ENCODE measurements around the gene FAM13A.

FAM13A gene

DNA sequence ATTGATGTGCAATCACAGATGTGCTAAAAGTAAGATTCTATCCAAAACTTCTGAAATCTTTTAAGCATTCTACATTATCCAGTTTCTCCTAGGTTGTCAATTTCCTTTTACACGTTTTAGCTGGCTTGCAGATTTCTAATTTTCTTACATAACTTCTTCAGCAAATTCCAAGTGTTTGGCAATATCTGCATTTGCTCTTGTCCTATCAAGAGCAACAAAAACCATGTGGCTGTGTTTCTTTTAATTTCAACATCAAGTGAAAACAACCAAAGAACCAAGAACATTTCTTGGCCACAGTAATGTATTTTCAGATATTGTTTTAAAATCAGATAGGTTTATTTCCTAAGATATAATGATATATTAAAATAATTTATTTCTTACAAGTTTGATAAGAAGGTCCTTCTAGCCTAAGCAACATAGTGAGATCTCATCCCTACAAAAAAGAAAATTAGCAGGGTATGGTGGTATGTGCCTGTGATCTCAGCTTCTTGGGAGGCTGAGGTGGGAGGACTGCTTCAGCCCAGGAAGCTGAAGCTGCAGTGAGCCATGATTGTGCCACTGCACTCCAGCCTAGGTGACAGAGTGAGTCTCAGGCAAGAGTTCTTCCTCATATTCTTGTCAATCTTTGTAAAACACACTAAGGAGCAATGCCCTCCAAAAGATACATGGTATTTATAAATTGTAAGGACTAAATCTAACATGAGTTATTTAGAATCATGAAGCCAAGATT lies 228.0 kb downstream of the FAM13A start:
- no peak for DNase-seq

DNA sequence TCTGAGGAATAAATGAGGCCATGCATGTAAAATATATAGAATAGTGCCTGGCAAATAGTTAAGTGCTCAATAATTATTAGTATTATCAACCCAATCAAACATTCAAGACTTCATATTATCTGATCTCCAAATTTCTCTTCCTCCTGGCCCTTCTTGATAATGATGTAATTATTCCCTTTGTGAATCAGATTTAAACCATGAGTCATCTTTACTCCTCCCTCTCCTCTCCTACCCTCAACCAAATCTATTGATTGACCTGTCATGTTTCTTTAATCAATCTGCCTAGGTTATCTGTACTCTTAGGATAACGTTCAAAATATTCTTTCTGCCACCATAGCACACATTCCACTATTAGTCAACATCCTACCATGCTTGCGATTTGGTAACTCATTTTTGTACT lies 229.5 kb downstream of the FAM13A start:
- DNase-seq = no peak

DNA sequence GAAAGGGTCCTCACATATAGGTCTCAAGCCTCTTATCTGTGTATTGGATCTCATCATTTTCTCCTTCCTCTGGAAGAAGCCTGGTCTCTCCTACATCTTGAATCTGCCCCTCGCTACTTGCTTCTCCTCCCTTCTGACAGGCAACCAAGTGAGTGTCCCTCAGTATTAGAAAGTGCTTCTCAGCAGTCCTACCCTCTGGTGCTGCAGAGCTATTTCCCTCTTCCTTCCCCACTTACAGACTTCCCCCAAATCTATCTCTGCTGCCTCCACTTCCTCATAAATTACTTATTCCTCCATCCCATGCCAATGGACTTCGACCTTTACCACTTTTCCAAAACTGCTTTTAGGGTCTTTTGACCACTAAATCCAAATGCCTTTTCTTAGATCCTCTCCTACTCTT lies 230.2 kb downstream of the FAM13A start:
- DNase-seq = no peak

DNA sequence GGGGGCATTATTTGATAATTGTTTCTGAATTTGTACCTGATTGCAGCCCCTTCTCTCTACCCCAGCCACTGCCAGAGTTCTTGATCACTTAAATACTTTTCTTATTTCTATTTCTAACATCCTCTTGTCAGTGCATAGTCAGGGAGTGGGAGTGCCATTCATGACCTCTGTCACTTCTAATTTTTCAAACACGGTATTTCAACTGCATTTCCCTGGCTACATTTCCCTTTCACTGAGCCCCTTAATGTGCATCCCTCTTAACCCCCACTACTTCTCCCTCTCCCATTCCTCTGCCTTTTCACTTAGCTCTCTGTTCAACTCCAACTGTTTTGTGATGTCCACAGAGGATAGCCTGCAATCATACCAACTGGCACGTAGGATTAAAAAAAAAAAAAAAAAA lies 231.1 kb downstream of the FAM13A start:
- DNase-seq = no peak

DNA sequence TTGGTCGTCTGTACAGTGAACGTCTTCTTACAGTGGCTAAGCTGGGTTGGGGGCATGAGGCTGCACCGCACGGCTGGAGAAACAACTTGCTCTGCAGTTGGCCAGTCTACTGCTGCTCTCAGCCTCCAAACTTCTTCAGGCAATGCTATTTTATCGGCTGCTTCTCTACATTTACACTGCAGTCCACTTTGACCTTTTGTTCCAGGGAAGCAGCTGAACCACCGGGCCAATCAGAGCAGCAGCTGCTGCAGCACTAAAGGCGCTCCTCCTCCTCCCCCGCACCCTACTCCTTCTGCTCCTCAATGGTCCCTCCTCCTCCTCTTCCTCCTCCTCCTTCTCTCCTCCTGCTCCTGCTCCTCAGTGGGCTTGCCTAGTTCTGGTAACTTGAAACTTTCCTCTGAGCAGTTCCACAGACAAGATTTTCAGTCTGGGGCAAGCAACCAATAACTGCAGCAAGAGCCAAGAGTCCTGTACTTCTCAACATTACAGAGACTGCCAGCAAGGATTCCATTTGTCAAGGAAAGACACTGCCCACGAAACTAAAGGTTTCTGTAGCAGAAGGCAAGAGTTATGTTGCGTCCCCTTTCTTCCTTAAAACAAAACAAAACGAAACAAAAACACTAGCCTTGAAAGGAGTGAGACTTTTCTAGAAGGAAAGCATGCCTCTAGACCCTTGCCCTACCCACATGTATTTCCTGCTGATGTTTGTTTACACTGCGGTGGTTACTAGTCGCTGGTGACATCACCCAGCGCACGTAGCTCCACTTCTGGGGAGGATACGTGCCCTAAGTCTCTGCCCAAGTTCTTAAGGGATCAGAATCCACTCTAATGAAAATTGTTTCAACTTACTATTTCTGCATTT lies 233.7 kb downstream of the FAM13A start:
- DNase-seq = peak; percentile 70

DNA sequence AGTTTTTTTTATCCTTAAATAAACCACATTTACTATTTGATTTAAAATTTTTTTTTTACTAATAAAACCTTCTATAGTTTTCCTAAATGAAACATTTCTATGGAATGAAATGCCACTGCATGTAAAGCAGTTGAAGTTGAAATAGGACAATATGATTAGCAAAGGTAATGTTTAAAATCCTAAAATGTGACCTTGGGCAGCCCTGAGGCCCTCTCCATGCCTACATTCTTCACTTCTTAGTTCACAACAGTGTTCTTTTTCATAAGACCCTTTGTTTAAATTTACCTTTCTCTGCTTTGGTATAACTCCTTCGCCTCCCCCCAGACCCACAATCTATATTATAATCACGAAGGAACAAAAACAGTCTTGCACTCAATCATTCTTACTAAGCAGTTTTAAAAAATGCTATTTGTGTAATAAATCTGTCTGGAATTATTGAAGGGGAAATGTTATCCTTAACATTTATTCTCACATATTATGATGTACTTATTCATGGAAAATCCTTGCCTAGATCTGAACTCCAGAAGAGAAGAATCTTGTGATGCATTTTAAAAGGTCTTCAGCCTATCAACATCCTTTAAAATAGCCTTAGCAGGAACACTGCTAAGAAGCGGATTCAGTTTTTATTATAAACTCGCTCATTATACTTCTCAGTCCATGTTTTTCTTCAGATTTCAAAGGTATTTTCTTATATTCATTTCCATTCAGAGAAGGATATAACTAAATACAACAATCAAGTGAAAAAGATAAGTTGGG lies 234.8 kb downstream of the FAM13A start:
- no peak for DNase-seq

DNA sequence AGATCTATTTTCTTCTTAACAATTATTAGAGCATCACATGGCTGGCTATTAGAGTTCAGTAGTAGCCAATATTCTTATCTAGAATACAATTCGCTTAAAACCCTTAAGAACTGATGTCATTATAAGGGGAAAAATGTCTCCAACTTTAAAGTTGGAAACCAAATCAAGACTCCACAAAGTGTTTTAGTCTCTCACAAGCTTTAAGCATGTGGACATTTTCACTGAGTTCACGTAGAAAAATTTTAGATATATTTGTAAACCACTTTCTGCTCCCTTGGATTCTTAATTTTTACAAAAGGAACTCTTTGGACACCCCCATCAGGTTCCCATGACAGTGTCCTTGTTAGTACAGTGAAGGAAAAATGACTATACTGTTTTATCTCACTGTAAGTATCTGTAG lies 235.5 kb downstream of the FAM13A start:
- no peak for DNase-seq

DNA sequence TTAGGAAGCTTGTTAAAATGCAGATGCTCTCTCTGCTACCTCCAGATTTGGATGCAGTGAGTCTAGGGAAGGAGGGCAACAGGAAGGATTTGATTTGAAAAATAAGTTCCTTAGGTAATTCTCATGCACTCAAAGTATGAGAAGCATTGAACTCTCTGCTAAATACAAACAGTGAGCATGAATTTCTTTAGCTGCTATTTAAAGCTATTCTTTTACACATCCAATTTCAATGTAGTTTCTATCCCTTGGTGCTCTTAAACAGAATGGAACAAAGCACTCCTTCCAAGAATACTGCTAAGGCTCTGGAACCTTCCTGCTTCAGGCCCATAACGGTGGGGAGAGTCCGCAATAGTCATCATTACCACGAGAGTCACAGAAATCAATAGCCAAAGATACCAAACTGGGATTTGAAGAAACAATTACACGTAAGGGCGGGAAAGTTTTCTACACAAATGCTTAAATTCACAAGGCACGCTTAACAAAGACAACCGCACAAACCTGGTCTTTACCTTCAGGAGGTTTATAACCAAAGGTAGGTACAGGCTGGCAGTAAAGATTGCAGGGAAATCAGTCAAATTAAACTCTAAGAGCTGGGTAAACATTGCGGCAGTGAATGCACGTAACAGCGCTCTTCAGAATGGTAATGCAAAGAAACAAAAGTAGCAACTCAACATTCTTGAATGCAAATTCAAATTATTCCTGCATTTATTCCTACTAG lies 236.1 kb downstream of the FAM13A start:
- peak; percentile 49 for DNase-seq

DNA sequence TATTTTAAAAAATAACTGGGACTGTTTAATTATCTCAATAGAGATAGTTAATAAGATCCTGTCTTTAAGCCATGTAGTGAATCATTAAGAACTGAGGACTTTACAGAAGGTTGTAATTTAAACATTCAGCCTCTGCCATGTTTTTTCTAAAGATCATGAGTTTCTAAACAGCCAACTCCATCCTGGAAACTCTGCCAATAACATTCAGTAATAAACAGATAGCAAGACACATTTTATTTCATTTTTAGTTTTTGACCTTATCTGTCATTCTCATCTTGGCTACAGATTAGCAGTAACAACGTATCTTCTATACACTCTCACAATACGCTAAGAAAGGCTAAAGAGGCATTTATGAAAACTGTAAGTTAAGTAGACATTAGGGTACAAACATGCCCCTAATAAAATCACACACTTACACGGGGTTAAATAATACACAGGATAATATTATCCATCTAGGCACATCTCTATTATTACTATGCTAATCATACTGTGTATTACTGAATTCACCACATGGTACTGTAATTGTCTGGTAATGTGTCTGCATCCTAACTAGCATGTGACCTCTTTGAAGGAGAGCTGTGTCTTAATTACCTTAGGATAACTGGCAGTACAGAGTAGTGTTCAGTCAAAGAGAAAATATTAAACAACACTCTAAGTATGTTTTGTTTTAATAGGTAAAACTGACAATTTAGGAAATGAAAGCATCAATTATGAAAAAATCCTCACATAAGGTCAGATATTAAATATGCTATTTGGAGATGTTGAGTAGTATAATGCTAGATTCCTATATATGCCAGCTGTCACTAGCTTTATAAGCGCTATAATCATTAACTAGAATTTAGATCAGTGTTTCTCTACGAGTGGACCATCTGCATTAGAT lies 236.9 kb downstream of the FAM13A start:
- DNase-seq = peak; percentile 61

DNA sequence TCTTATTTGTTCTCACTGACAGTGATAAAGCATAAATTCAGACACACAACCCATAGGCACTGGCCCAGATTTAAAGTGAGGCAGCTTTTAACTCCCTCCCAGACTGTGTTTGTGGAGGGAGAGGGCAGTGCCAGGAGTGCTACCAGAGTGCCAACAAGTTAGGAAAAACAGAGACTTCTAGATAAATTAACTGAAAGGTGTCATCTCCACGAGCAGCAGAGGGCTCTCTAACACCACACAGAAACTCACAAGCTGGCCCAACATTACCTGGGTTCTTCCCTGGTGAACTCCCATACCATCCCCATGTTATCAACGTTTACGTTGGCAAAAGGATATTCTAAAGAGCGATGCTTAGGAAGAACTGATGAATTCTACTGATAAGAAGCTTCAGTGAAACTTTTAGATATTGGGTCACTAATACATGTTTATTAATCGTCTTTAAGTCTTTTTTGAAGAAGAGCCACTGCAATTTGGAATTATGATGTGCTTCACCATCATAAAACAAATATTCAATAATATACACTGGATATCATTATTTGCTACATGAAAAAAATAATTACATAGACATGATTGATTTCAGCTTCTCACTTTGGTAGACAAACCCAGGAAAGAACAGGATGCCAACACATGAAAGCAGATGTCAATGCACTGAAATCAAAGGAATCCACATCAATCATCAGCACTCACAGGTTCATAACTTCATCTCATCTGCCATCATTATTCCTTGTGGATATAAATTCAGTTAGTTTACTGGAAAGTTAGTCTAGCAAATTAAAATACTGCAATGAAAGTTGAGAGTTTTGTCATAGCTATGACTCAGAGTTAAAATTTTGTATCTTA lies 238.1 kb downstream of the FAM13A start:
- DNase-seq = peak; percentile 48

DNA sequence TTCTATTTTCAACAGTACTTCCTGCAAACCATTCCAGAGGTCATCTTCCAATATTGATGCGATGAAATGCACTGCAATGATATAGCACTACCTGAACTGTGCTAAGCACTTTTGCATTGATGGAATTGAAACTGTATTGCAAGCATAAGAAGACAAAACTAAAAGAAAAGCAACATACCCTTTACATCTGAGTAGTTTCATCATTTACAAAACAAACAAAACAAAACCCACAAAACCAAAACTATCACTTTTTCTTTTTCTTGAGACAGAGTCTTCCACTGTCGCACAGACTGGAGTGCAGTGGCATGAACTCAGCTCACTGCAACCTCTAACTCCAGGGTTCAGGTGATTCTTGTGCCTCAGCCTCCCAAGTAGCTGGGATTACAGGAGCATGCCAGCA lies 239.2 kb downstream of the FAM13A start:
- DNase-seq = no peak

DNA sequence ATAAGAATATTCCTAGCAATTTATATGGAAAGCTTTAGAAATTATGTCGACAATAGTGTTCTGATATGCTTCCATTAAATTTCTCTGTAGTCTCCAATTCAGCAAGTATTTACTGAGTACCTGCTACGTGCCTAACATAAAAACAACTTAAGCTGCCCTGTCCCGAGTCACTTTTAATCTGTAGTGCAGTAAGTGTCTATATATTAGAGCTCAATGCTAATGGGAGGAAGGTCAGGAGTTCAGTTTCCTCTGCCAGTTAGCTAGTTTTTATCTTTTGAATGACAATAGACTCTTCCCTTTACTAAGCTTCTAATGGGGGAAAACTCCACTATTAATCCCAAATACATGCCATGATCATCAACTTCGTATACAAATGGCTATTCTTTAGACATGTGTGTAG lies 240.6 kb downstream of the FAM13A start:
- DNase-seq = no peak

DNA sequence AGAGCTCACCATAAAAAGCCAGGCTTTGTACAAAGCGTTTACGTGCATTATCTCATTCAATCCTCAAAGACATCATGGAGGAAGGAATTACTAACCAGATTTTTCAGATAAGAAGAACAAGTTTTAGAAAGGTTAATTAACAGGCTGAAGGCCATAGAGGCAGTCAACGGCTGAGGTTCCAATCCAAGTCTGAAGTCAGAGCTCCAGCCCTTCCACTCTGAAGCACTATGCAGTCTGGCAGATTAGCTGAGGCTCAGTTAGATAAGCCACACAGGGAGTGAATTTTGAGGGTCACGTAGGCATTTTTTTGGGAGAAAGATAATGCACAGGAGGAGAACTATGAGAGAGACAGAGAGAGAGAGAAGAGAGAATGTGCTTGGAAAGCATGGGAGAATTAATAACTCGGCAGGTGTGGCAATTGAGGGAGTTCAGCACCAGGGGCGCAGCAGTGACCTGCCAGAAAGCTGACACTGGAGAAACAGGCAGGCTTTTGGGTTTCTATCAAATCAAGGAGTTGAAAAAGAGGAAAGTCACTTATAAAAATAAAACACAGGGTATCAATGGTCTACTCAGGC lies 242.9 kb downstream of the FAM13A start:
- DNase-seq = no peak

DNA sequence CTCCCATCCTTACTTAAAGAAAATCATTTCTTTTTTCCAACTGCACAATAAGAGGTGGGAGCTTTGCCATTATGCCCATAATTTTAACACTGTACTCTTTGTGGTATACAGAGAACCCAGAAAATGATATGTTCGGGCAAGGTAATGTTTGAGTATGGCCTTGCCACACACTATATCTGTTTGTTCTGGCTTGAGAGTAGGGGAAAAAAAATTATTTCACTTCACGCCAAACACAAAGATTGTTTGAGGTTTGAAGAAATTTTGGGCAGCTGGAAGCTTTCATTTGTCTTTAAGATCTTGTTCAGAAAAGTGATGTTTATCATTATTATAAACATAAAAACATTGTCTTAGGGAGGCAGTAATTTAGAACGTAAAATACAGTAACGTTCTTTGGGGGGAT lies 244.0 kb downstream of the FAM13A start:
- DNase-seq = no peak

DNA sequence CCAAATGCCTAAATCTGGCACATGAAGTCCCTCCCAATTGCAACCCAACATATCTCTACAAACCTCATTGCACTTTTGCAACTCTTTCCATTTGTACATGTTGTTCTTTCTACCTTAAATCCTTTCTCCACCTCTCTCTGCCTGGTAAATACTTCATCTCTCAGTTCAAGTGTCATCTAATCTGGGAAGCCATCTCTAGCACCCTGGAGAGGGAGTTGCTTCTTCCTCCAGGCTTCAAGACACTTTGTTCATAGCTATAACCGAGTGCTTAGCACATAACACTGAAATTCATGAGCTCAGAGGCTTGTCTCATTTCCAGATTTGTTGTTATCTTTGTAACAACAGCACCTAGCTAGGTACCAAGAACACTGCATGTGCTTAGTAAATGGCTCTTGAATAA lies 244.6 kb downstream of the FAM13A start:
- no peak for DNase-seq

DNA sequence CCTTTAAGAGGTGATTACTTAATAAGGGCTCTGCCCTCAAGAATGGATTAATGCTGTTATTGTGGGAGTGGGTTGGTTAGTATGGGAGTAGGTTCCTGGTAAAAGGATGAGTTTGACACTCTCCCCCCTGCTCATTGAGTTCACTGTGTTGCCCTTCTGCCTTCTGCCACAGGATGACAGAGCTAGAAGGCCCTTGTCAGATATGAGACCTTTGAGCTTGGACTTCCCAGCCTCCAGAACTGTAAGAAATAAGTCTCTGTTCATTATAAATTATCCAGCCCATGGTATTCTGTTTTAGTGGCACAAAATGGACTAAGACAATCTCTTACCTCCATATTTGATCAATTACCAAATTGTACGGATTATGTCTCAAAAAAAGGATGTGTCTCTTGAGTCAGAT lies 245.1 kb downstream of the FAM13A start:
- no peak for DNase-seq

DNA sequence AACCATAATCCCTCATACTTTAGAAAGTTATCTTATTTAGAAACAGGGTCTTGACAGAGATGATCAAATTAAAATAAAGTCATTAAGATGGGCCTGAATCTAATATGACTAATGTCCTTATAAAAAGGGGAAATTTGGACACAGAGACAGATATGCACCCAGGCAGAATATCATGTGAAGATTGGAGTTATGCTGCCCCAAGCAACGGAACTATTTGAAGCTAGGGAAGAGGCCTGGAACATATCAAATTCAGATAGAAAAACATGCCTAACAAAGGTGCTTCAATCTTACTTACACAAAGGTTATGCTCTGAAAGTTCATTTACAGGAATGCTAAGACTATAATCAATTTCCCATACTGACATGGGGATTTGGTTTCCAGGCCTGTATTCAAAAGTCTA lies 246.7 kb downstream of the FAM13A start:
- DNase-seq = no peak

DNA sequence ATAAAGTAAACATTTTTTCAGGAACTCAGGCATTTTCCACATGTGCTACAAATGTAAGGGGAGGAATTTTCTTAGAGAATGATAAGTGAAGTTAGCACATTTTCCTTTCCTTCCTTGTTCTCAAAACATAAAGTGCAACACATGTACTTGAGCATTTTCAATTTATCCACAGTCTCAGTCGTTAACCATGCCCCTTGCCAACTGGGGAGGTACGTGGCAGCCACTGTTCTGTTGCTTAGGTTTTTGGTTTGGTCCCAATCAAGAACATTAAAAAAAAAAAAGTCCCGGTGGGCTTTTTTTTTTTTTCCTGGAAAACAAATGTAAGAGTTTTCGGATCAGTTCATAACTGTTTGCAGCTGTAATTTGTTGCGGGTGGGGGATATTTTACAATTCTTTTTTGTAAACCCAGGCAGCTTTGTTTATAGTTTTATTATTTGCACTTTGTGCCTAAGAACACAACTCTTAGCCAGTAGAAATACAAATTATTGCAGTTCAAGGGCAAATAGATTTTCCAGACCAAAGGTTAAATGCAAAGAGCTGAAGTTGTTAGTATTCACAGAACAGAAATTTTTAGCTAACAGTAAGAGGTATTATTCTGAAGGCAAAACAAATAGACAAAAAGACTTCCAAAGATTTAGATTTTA lies 247.3 kb downstream of the FAM13A start:
- no peak for DNase-seq

DNA sequence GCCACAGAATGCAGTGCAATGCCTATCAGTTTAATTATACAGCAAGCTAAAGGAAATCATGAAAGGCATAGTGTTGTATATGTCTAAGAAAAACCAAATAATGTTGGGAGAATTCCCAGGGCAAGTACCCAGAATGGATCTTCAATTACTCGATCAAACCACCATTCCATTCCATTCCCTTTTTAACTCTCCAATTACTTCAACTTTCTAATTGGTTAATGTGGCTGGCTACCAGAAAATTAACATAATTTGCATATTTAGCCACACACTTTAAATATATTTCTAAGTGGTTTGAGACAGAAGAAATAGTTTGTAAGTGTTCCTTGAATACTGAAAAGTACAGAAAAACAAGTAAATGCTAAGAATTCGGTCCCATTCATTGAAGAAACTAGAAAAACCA lies 247.9 kb downstream of the FAM13A start:
- no peak for DNase-seq

DNA sequence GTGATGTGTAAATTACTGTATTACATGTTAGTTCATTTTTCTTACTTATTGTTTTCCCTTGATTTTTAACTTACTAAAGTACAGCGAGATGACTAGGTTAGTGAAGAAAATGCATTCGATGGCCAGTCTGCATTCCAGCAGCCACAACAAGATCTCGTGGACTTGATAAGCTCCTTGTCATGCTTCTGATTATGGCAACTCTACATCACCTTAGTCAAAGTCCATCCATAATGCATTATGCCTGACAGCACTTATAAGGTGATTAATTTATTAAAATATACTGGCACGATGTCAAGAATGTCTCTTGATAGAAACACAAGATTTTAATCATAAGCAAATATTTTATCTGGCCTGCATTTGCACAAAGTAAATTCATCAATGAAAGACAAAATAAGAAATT lies 249.5 kb downstream of the FAM13A start:
- no peak for DNase-seq
